GM18519 (cell line): ENCODE data around the gene HECTD1.
"Not testable (repeated sequence)": the region's sequence is repeated elsewhere in the genome, so short reads cannot be mapped to it uniquely, and the experiment has no call there.

Experiments used
- ATAC-seq: cut with Tn5 transposase; IDR thresholded peaks from one replicate; pipeline ENCODE4 v1.9.1; 2021; ENCODE audit warnings: mild to moderate bottlenecking, moderate library complexity; ENCODE audit not compliant: unreplicated experiment, low FRiP score

HECTD1 gene

GRCh38 chr14:31059152-31059924 is 148.3 kb downstream of the HECTD1 start:
- no peak for ATAC-seq

DNA sequence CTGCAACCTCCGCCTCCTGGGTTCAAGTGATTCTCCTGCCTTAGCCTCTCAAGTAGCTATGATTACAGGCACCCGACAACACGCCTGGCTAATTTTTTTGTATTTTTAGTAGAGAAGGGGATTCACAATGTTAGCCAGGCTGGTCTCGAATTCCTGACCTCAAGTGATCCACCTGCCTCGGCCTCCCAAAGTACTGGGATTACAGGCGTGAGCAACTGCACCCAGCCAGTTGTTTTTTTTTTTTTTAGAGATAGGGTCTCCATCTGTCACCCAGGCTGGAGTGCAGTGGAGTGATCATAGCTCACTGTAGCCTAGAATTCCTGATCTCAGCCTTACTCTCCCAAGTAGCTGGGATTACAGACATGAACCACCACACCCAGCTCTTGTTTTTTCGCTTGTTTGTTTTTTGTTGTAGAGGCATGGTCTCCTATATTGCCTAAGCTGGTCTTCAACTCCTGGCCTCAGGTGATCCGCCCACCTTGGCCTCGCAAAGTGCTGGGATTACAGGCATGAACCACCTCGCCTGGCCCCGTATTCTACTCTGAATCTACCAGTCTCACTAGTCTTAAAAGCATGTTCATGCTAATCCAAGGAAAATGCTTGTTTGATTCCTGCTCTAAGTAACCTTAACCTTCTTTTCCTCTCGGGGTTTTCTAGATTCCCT is 149.8 kb downstream of the HECTD1 start:
- no peak for ATAC-seq

GRCh38 chr14:31057035-31057434 is 150.6 kb downstream of the HECTD1 start:
- ATAC-seq, result no peak

- not testable (repeated sequence) for ATAC-seq
Measured at GRCh38 chr14:31052905-31053586, 154.5 kb downstream of the HECTD1 start.

- ATAC-seq, result no peak
Measured at GRCh38 chr14:31051511-31051910, 156.1 kb downstream of the HECTD1 start.

DNA sequence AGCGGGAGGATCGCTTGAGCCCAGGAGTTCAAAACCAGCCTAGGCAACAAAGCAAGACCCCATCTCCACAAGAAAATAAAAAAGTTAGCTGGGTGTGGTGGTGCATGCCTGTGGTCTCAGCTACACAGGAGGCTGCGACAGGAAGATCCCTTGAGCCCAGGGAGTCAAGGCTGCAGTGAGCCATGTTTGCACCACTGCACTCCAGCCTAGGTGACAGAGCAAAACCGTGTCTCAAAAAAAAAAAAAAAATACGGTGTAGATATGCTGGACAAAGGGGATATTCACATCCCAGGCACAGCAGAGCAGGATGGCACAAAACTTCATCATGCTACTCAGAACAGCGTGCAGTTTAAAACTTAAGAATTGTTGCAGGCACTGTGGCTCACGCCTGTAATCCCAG is 156.6 kb downstream of the HECTD1 start:
- ATAC-seq, result no peak
